ENCODE measurements around the gene TUBB4B. TPM values are rescaled to one million over a fixed set of nuclear protein-coding genes. Genes with fewer than 3 reads are reported as not detected.
A peak's percentile ranks its signal among the peaks of the same experiment; 100 is the strongest.

The TUBB4B gene
- polyA plus RNA-seq, 4 donors = 343 to 454 (median 348) TPM

DNA sequence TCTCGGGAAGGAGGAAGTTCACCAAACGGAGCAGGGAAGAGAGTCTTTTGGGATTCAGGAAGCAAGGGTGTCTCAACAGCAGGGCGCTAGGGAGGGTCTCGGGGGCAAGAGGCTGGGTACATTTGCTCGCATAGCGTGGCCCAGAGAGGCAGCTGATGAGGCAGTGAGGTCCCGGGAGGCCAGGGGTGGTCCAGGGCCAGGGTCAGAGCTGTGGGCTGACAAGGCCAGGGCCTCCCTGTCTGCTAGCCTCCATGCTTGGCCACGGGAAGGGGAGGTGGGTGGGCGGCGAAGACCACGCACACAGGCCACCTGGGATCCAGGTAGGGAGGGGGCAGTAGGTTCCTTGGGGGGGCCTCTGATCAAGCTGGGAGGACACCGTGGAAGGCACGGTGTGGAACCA, 29.6 kb upstream of the TUBB4B start:
- DNase-seq (ENCODE audit: low read depth in 4 of 4, low spot score in 3 of 4) = no peak

DNA sequence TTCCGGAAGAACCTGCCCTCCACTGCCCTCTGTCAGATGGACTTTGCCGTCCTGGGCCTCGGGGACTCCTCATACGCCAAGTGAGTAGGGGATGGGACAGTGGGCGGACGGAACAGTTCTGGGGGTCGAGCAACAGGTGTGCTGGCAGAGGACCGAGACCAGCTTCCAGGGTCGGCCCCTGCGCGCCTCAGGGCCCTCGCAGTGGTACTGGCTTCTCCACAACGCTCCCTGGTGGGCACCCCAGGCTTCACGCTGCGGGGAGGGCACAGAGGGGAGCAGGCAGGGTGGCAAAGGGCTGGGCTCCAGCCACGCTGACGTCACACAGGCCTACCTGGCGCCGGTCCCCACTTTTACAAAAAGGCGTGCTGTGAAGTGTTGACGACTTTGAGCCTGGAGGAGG, 28.6 kb upstream of the TUBB4B start:
- no peak for DNase-seq (ENCODE audit: low read depth in 4 of 4, low spot score in 3 of 4)

DNA sequence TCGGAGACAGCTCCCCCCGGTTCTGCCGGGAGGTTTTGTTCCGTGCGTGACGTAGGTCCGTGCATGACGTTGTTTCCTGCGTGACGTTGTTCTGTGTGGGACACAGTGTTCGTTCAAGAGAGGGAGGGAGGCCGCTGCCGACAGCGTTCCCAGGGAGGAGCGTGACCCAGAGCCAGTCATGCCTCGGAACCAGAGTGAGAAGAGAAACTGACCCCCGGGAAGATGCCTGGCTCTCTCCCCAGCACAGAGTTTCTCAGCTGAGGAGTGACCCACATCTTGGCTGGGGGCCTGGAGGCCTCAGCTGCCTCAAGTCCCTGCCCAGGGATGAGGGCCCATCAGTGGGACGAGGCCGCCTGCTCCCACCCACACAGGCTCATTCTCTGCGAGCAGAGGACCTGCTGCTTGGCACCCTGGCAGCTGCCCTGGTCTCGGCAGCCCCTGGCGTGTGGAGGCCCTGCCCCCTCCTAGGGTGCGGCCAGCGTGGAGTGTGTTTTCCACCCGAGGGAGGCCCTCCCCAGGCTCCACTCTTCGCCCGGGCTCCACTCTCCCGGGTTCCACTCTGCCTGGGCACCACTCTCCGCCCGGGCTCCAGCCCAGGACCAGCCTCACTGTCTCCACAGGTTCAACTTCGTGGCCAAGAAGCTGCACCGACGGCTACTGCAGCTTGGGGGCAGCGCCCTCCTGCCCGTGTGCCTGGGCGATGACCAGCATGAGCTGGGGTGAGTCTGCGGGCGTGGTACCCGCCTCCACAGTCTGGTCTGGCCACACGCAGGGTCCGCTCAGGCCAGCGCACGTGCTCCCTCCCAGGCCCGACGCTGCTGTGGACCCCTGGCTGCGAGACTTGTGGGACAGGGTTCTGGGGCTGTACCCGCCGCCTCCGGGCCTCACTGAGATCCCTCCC, 27.7 kb upstream of the TUBB4B start:
- no peak for DNase-seq (ENCODE audit: low read depth in 4 of 4, low spot score in 3 of 4)

DNA sequence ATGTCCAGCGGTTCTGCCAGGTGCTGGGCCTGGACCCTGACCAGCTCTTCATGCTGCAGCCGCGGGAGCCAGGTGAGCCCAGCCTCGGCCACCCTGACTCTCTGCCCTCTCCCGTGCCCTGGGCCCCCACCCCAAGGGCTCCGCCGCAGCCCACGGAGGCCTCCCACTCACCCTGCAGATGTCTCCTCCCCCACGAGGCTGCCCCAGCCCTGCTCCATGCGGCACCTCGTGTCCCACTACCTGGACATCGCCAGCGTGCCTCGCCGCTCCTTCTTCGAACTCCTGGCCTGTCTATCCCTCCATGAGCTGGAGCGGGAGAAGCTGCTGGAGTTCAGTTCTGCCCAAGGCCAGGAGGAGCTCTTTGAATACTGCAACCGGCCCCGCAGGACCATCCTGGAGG, 26.5 kb upstream of the TUBB4B start:
- DNase-seq (ENCODE audit: low read depth in 4 of 4, low spot score in 3 of 4) = no peak

DNA sequence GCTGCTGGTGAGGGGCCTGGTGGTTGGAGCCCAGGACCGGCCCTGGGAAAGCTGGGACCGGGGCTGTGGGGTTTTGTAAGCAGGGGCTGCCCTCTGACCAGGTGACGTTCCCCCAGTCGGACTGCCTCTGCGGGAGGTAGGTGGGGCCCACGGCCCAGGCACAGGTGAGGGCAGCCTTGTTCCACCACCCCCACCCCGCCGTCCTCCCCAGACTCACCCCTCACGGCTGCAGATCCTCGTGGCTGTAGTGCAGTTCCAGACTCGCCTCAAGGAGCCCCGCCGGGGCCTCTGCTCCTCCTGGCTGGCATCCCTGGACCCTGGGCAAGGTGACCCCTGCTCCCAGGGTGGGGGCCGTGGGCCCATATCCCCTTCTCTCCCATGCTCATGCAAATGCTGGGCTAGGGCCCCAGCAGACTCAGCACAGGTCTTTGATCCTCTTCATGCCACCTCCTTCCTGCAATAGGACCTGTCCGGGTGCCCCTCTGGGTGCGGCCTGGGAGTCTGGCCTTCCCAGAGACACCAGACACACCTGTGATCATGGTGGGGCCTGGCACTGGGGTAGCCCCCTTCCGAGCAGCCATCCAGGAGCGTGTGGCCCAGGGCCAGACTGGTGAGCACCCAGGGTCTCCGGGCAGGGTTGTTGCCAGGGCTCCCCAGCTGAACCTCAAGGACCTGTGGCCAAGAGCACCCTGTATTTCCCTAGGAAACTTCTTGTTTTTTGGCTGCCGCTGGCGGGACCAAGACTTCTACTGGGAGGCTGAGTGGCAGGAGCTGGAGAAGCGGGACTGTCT, 25.7 kb upstream of the TUBB4B start:
- DNase-seq (ENCODE audit: low read depth in 4 of 4, low spot score in 3 of 4) = no peak

DNA sequence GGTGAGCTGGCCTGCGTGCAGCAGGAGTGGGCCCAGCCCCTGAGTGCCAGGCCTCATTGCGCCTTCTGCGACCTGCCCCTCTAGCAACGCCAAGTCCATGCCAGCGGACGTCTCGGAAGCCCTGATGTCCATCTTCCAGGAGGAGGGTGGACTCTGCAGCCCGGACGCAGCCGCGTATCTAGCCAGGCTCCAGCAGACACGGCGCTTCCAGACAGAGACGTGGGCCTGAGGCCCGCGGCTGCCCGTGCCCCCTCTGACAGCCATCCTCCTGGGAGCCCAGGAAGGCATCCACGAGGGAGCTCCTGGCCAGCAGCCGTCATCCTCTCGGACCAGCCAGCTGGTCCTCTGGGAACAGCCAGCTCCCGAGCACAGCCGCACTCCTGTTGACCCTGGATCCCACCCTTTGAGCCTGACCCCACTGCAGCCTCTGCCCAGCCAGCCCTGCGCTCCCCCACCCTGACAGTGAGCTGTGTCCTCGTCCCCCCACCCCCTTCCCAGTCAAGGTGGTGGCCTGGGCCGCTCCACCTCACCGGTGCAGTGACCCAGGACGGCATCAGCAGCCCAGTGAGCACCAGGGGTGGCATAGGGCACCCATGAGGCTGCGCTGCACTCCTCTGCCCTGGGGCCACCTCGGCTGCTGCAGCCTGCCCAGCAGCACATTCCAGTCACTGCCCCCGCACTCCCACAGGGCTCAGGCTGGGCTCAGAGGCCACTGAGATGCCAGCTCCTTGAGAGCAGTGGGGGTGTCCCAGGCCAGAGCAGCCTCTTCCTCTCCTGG, 24.7 kb upstream of the TUBB4B start:
- DNase-seq (ENCODE audit: low read depth in 4 of 4, low spot score in 3 of 4) = no peak

DNA sequence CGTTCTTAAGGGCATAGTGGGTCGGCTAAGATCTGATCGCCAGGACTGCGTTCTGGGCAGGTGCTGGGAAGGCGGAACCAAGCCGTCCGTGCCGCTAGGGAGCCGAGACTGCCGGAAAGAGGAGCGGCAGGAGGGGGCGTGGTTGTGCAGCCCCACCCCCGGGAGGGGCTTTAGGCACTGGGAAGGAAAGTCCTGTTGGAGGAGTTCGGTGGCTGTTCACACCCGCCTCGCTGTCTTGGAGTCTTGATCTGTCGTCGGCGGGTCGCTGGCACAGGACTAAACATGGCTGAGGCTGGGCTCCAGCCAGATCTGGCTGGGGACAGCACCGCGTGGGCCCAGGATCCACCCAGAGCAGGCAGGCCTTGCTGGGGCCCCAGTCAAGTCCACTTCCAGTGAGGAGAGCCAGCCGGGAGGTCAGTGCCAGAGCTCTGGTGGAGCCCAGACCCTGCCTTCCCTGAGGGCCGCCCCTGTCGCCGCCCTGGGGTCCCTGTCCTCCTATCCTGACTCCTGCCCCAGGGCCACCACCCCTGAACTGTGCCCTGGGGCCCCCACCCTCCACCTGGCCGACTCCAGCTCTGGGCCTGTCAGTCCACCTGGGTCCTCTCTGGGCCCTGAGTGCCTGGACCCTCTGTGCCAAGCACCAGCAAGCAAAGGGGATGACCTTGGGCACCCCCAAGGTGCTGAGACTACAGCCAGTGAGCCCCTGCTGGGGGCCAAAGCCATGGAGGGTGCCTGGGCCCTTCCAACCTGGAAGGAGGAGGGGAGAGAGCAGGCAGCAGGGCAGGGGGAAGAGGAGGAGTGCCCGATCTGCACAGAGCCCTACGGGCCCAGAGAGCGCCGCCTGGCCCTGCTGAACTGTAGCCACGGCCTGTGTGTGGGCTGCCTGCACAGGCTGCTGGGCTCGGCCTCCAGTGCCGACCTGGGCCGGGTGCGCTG, 23.5 kb upstream of the TUBB4B start:
- DNase-seq (ENCODE audit: low read depth in 4 of 4, low spot score in 3 of 4) = no peak

DNA sequence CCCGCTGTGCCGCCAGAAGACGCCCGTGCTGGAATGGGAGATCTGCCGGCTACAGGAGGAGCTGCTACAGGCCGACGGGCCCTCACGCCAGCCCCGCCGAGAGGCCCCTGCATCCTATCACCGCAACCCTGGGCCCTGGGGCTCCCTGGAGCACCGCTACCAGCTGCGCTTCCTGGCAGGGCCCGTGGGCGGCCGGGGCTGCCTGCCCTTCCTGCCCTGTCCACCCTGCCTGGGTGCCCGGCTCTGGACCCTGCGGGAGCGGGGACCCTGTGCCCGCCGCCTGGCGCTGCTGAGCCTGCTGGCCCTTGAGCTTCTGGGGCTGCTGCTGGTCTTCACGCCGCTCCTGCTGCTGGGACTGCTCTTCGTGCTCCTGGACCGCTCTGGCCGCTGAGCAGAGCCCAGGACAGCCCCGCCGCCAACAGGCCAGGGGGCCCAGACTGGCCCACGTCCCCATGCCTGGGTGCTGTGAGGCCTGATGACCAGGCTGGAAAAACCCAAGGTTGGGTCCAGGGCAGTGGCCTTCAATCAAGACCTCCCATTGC, 22.8 kb upstream of the TUBB4B start:
- no peak for DNase-seq (ENCODE audit: low read depth in 4 of 4, low spot score in 3 of 4)

DNA sequence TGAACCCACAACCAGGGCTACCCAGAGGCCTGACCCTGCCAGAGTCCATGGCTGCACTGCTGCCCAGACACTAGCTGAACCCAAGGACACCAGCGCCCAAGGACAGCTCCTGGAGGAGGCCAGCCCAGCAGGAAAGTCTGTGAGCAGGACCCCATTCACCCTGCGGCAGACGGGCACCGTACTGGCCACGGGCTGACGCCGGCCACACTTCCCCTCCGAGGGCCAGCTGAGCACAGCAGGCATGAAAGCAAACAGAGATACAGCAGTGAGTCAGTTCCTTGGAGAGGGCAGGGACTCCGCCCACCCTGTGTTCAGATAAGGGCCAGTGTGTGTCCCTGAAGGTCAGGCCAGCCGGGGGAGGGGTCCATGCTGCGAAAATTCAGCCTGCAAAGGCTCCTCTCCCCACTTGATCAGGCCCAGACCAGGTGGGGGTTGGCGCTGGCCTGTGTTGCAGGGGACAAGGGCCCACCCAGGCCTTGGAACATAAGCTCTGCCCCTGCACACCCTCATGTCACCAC, 22.3 kb upstream of the TUBB4B start:
- DNase-seq (ENCODE audit: low read depth in 4 of 4, low spot score in 3 of 4) = no peak

DNA sequence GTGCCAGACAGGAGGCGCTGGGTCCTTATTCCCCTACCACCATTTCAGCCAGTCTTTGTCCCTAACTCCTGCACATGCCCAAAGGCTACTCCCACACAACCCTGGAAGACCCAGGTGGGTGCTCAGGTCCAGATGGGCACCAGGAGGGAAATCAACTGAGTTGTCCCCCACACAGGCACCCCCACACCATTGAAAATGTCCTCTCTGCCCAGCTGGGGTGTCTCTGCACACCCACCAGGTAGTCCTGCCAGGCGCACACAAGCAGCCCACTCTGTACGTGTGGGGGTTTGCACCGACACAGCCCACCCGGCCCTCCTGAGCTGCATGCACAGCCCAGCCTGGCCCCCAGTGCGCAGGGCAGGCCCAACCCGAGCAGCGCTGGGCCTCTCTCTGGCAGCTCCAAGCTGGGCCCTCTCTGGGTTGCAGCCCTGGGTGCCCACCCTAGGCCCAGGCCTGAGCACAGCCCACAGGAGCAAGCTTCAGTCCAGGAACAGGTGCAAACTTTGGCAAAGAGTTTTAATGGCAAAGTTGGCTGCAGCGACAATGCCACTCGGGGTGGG, 21.2 kb upstream of the TUBB4B start:
- no peak for DNase-seq (ENCODE audit: low read depth in 4 of 4, low spot score in 3 of 4)

DNA sequence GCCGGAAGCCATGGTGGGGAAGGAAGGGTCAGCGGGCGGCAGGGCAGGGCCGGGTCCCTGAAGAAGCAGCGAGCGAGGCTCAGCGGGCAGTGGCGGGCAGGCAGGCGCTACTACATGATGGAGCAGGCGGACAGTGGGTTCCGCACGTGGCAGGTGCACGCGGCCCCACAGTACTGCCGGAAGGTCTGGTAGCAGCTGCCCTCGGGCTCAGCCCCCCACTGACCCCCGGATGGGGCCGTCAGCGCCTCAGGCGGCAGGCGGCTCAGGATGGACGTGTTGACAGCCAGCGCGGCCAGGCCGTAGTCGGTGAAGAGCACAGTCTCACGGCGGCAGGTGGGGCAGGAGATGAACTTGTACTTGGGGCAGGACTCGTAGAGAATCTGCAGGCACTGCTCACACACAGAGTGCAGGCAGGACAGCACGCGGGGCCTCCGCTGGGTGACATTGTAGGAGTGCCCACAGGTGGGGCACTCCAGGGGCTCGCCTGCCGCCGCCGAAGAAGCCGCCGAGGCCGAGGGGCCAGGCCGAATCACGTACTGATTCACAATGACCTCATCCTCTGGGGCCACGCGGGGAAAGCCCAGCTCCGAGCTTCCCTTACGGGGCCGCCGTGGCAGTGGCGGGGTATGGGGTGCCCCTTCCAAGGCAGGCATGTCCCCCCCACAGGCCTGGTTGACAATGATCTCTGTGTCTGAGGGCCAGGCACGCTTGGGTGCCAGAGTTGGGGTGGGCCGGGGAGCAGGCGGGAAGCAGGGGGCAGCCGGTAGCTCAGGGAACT, 20.6 kb upstream of the TUBB4B start:
- no peak for DNase-seq (ENCODE audit: low read depth in 4 of 4, low spot score in 3 of 4)

DNA sequence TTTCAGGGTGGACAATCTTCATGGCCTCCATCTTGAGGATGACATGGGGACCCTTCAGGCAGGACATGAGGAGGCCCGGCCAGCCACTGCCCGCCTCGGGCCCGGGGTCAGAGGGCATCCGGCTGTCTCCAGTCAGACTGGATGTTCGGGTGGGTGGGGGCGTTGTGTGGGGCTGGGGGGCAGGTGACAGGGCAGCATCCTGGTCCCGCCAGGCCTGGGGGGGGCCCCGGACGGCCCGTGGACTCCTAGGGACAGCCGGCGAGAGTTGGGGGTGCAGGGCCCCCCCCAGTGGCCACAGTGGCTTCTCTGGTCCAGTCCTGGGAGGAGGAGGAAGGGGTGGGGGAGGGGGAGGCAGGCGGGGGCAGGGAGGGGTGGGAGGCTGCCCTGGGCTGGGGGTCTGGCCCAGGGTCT, 20.0 kb upstream of the TUBB4B start:
- no peak for DNase-seq (ENCODE audit: low read depth in 4 of 4, low spot score in 3 of 4)

DNA sequence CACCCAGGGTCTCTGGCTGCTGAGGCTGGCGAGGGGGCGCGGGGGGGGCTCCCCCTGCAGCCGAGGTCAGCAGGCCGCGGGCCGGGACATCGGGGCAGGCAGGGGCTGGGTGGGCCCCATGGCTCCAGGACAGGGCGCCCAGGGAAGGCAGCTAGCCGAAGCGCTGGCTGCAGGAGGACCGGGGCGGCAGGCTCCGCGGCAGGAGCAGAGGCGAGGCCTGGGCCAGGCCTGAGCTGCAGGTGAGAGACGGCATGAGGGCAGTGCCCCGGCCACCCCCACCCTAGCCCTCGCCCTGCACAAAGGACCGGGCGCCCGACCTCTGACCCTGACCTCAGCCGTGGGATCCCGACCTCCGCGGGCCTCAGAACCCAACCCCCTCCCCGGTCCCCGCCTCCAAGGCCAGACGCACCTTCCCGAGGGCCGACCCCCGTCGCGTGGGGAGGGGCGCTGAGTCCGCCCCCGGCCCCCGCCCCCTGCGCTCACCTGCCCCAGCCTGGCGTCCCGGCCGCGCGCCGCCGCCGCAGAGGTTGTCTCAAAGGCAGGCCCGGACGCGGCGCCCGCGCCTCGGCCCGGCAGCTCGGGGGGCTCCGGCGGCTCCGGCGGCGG, 19.5 kb upstream of the TUBB4B start:
- DNase-seq (ENCODE audit: low read depth in 4 of 4, low spot score in 3 of 4) = no peak

DNA sequence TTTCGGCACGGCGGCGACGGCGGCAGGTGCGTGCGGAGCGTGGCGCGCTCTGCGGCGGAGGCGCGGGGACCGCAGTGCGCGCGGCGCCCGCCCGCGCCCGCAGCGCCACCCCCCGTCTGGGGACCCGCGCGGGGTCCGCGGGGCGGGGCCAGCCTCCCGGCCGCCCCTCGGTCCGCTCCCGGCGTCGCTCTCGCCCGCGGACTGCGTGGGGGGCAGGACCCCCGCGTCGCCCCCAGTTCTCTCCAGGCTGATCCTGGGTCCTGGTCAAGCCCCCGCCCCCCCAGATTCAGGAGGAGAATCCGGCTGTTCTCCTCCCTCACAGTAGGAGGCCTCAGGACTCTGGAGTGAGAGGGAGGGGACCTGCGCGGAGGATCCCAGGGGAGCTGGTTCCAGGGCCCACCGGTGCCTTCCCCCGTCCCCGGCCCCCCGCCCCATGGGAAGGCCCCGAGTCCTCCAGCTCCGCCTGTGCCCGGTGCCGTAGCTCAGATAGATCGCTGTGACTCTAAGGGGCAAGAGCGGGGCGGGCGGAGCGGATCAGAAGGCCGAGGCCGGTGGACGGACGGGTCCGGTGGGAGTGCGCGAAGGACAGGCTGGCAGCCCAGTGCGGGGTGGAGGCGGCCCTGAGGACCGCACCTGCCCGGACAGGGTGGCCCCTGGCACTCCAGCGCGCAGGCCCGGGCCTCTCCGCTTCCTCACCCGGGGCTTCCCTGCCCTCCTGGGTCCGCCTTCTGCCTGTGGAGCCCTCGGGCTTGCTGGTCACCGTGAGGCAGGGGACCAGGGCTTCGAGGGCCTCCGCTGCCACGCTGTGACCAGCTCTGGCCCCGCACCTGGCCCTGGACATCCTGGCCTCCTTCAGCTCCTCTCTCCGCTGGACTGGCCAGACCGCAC, 18.7 kb upstream of the TUBB4B start, which contains the start of gene RNF208:
RNF208 (minus strand) TSS at position 51 of the 888 bp plus-strand sequence. CDS start 1,028 bp downstream, outside the sequence.
- no peak for DNase-seq (ENCODE audit: low read depth in 4 of 4, low spot score in 3 of 4)

DNA sequence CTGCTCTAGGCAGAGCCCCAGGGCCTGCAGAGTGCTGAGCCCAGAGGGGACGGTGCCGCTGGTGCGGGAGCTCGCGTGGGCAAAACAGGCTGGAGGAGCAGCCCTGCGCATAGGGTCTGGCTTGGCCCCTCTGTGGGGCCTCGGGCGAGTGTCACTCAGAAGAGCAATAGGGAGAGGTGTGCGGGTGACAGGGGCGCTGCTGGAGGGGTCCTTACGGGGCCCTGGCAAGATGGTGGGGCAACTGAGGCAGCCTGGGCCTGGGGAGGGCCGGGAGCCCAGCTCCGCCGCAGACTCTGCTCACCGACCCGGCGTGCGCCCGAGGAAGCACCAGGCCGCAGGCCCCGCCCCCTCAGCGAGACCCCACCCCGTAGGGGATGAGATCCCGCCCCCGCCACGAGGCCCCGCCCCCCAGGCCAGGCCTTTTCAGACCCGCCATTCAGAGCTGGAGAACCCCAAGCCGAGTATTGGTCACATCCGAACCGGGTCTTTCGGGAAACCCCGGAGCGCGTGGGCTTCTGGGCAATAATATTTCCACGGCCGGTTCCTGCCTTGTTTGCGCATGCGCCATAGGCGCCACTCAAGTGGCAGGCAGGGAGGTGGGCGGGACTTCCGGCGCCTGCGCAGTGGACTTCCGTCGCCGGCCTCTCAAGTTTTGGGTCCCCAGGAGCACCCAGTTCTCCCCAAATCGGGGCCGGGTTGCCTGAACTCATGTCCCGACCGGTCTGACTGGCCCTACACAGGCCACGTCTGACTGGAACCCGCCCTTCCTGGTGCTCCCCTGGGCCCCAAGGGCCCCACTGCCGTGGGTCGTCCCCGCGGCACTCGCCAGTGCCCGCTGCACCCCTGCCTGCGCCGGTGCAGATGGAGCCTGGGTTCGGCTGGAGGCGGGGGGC, 17.8 kb upstream of the TUBB4B start:
- DNase-seq (ENCODE audit: low read depth in 4 of 4, low spot score in 3 of 4) = peak; percentile 91 to 95 (median 94)
